Panc1 (cell line): ENCODE results near the gene SLC39A10.

ENCODE experiments used
- CTCF ChIP-seq: fragments of 450-650 bp; IDR thresholded peaks from 2 replicates; pipeline ENCODE4 v1.5.1; 2017; ENCODE audit warnings: mild to moderate bottlenecking
- SIN3A ChIP-seq: IDR thresholded peaks from 2 replicates; pipeline ENCODE4 v1.6.1; 2012; ENCODE audit warnings: low read depth, mild to moderate bottlenecking, low read length, moderate library complexity, borderline replicate concordance; ENCODE audit not compliant: insufficient read depth

GRCh38 chr2:195686564-195686963 is 29.5 kb downstream of the SLC39A10 start:
- no peak for TF ChIP-seq SIN3A
- TF ChIP-seq CTCF: no peak
